ENCODE data around the gene VWA7. TPM values are rescaled to one million over a fixed set of nuclear protein-coding genes. Genes with fewer than 3 reads are reported as not detected.

VWA7 gene
- polyA plus RNA-seq, 1 of the 3 experiments (the other 2 are of a cell fraction): 0.56 TPM

DNA sequence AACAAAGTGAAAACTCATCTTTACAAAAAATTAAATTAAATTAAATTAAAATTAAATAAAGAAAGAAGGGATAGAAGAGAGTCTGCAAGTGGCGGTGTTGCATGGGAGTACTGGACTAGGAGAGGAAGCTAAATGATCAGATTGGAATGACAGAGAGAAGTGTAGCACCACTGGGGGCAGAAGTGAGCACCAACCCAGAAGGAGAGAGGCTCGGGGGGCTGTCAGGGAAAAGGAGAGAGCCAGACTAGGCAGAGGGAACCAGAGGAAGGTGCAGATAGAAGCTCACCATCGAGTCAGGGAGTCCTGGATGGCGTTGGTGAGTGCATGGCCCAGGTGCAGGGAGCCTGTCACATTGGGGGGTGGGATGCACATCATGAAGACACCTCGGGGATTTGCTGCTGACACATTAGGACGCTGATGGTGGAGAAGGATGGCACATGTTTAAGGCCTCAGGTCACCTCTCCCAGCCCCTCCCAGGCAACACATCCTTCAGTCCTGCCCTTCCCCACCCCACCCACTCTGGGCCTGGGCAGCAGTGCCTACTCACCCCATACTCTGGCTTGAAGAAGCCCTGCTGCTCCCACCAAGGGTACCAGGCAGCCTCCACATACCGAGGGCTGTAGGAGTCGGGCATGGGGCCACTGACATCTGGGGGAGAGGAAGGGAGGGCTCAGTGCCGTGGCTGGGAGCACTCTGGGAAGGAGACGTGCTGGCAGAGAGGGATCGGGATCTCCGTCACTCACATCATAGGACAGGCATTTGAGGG is 14.4 kb upstream of the VWA7 start:
- ChIA-PET POLR2A (interaction anchor here (0.6 to 1.2 kb wide), 5 partner anchors 8 to 62 kb away, joined by 3 to 4 read pairs (median 3); partner anchors contain the start of gene HSPA1B), CTCF (interaction anchor here (0.5 to 3.8 kb wide), 39 partner anchors 9 to 149 kb away, joined by 3 to 62 read pairs (median 4); partner anchors contain the start of genes ABHD16A, C6orf47, CLIC1 and DDAH2)
- Histone ChIP-seq H3K79me2 (ENCODE audit: insufficient read depth) (peaks cover 42% of the 10 kb centered on the region), H3K4me2 (no peak overlapping the region), H3K4me3 (ENCODE audit: low read depth in 2 of 2, low read length in 1 of 2) (no peak overlapping the region), H3K9me2 (no peaks in the 10 kb centered on the region), H3F3A (replicated peaks; ENCODE audit: insufficient read depth) (peaks cover 13% of the 10 kb centered on the region), H3K27ac (ENCODE audit: low read depth in 2 of 2, low read length in 1 of 2) (no peak overlapping the region), H3K9ac (no peak overlapping the region), H3K27me3 (ENCODE audit: insufficient read depth) (no peaks in the 10 kb centered on the region), H4K20me1 (ENCODE audit: insufficient read depth) (no peaks in the 10 kb centered on the region), H2AFZ (ENCODE audit: low read depth) (no peak overlapping the region), H3K9me3 (no peaks in the 10 kb centered on the region), H3K4me1 (ENCODE audit: control insufficient read depth in 1 of 2, insufficient read depth in 2 of 2, low read depth in 1 of 2, low read length in 1 of 2) (peaks cover 3 to 12% of the 10 kb centered on the region in 2 experiments; a peak in 3 of 4 replicates), H3K36me3 (replicated peaks in 1 of 2; ENCODE audit: control insufficient read depth in 1 of 2, insufficient read depth in 2 of 2, low read length in 1 of 2) (peaks cover 21 to 25% of the 10 kb centered on the region in 2 experiments)
- DNase-seq: peak; percentile 86
- WGBS (ENCODE audit: low lambda C conversion rate): 65% methylated on average over 10 of the region's 12 CpGs
- TF ChIP-seq, protein P1, sequence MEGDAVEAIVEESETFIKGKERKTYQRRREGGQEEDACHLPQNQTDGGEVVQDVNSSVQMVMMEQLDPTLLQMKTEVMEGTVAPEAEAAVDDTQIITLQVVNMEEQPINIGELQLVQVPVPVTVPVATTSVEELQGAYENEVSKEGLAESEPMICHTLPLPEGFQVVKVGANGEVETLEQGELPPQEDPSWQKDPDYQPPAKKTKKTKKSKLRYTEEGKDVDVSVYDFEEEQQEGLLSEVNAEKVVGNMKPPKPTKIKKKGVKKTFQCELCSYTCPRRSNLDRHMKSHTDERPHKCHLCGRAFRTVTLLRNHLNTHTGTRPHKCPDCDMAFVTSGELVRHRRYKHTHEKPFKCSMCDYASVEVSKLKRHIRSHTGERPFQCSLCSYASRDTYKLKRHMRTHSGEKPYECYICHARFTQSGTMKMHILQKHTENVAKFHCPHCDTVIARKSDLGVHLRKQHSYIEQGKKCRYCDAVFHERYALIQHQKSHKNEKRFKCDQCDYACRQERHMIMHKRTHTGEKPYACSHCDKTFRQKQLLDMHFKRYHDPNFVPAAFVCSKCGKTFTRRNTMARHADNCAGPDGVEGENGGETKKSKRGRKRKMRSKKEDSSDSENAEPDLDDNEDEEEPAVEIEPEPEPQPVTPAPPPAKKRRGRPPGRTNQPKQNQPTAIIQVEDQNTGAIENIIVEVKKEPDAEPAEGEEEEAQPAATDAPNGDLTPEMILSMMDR (IDR thresholded peaks at IDR 0.05): peak; percentile 68
- TF ChIP-seq RXRA (IDR thresholded peaks at IDR 0.05; ENCODE audit: borderline replicate concordance, low read depth): no peak
- no peak for TF ChIP-seq NRF1 (IDR thresholded peaks at IDR 0.05; ENCODE audit: low read depth, low read length)
- TF ChIP-seq RAD21 (IDR thresholded peaks at IDR 0.05; ENCODE audit: low read length): peak; percentile 52
- TF ChIP-seq NFIC (IDR thresholded peaks at IDR 0.05; ENCODE audit: borderline replicate concordance): no peak
- peak; percentile 26; the same call in 1 of the 2 replicates for TF ChIP-seq SMC3 (IDR thresholded peaks at IDR 0.05; ENCODE audit: low read depth, low read length)
- 0 out of 2 replicates have a peak, but pooled peaks have one; percentile 46 for TF ChIP-seq MXI1 (IDR thresholded peaks at IDR 0.05; ENCODE audit: low read depth, low read length)

DNA sequence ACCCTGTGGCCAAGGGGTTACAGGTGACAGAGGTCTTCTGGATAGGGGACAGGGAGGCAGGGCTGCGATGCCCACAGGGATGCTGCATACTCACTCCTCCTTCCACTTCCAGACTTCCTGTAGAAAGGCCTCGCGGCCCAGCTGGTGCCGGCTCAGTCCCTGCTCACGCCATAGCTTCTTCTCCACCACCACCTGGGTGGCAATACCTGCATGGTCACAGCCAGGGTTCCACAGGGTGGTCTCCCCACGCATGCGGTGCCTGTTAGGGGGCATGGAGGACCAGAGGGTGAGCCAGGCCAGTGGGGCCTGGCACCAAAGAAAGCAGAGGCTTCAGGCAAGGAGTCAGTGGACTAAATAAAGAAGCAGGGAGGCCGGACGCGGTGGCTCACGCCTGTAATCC is 8.3 kb upstream of the VWA7 start:
- WGBS (ENCODE audit: low lambda C conversion rate): 95% methylated on average over 10 of the region's 11 CpGs
- H3K9me3 ChIP-seq: no peaks in the 10 kb centered on the region
- ChIA-PET CTCF (interaction anchor here (2.0 to 3.2 kb wide), 3 partner anchors 8 to 15 kb away, joined by 7 to 8 read pairs (median 7); partner anchors contain the start of genes VARS1 and VWA7), POLR2A (no interaction called here)
- no peak overlapping the region for H3K9ac ChIP-seq
- peaks cover 9% of the 10 kb centered on the region for H3K79me2 ChIP-seq (ENCODE audit: insufficient read depth)
- peaks cover 28 to 56% of the 10 kb centered on the region in 2 experiments for H3K36me3 ChIP-seq (replicated peaks in 1 of 2; ENCODE audit: control insufficient read depth in 1 of 2, insufficient read depth in 2 of 2, low read length in 1 of 2)
- TF ChIP-seq, protein P2, sequence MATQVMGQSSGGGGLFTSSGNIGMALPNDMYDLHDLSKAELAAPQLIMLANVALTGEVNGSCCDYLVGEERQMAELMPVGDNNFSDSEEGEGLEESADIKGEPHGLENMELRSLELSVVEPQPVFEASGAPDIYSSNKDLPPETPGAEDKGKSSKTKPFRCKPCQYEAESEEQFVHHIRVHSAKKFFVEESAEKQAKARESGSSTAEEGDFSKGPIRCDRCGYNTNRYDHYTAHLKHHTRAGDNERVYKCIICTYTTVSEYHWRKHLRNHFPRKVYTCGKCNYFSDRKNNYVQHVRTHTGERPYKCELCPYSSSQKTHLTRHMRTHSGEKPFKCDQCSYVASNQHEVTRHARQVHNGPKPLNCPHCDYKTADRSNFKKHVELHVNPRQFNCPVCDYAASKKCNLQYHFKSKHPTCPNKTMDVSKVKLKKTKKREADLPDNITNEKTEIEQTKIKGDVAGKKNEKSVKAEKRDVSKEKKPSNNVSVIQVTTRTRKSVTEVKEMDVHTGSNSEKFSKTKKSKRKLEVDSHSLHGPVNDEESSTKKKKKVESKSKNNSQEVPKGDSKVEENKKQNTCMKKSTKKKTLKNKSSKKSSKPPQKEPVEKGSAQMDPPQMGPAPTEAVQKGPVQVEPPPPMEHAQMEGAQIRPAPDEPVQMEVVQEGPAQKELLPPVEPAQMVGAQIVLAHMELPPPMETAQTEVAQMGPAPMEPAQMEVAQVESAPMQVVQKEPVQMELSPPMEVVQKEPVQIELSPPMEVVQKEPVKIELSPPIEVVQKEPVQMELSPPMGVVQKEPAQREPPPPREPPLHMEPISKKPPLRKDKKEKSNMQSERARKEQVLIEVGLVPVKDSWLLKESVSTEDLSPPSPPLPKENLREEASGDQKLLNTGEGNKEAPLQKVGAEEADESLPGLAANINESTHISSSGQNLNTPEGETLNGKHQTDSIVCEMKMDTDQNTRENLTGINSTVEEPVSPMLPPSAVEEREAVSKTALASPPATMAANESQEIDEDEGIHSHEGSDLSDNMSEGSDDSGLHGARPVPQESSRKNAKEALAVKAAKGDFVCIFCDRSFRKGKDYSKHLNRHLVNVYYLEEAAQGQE (IDR thresholded peaks at IDR 0.05; ENCODE audit: low read depth, low read length): no peak
- no peak for TF ChIP-seq NRF1 (IDR thresholded peaks at IDR 0.05; ENCODE audit: low read depth, low read length)
- TF ChIP-seq, protein P3, sequence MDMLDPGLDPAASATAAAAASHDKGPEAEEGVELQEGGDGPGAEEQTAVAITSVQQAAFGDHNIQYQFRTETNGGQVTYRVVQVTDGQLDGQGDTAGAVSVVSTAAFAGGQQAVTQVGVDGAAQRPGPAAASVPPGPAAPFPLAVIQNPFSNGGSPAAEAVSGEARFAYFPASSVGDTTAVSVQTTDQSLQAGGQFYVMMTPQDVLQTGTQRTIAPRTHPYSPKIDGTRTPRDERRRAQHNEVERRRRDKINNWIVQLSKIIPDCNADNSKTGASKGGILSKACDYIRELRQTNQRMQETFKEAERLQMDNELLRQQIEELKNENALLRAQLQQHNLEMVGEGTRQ (IDR thresholded peaks at IDR 0.05; ENCODE audit: borderline replicate concordance, low read depth, low read length): no peak
- no peak for TF ChIP-seq TEAD4 (IDR thresholded peaks at IDR 0.05; ENCODE audit: borderline replicate concordance, insufficient read depth)
- TF ChIP-seq, protein P4, sequence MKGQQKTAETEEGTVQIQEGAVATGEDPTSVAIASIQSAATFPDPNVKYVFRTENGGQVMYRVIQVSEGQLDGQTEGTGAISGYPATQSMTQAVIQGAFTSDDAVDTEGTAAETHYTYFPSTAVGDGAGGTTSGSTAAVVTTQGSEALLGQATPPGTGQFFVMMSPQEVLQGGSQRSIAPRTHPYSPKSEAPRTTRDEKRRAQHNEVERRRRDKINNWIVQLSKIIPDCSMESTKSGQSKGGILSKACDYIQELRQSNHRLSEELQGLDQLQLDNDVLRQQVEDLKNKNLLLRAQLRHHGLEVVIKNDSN (IDR thresholded peaks at IDR 0.05; ENCODE audit: borderline replicate concordance, low read depth): no peak
- TF ChIP-seq RAD21 (IDR thresholded peaks at IDR 0.05; ENCODE audit: low read length): no peak
- no peak for TF ChIP-seq TCF12 (IDR thresholded peaks at IDR 0.05)
- TF ChIP-seq, protein P1 (IDR thresholded peaks at IDR 0.05): no peak
- no peak for TF ChIP-seq NFIC (IDR thresholded peaks at IDR 0.05; ENCODE audit: borderline replicate concordance)
- H3K4me2 ChIP-seq: no peak overlapping the region
- H3K9me2 ChIP-seq: no peaks in the 10 kb centered on the region
- peaks cover 7% of the 10 kb centered on the region for H3F3A ChIP-seq (replicated peaks; ENCODE audit: insufficient read depth)
- H3K4me3 ChIP-seq (ENCODE audit: low read depth in 2 of 2, low read length in 1 of 2): no peak overlapping the region
- no peak overlapping the region for H3K27ac ChIP-seq (ENCODE audit: low read depth in 2 of 2, low read length in 1 of 2)
- DNase-seq: no peak
- H2AFZ ChIP-seq (ENCODE audit: low read depth): no peak overlapping the region
- no peaks in the 10 kb centered on the region for H3K27me3 ChIP-seq (ENCODE audit: insufficient read depth)
- H4K20me1 ChIP-seq (ENCODE audit: insufficient read depth): no peaks in the 10 kb centered on the region
- no peaks in the 10 kb centered on the region for H3K4me1 ChIP-seq (ENCODE audit: control insufficient read depth in 1 of 2, insufficient read depth in 2 of 2, low read depth in 1 of 2, low read length in 1 of 2)

All from SK-N-SH (cell line).